ENCODE data around the gene NUCB1.
"Not testable (repeated sequence)": the region's sequence is repeated elsewhere in the genome, so short reads cannot be mapped to it uniquely, and the experiment has no call there.

NUCB1 gene

DNA sequence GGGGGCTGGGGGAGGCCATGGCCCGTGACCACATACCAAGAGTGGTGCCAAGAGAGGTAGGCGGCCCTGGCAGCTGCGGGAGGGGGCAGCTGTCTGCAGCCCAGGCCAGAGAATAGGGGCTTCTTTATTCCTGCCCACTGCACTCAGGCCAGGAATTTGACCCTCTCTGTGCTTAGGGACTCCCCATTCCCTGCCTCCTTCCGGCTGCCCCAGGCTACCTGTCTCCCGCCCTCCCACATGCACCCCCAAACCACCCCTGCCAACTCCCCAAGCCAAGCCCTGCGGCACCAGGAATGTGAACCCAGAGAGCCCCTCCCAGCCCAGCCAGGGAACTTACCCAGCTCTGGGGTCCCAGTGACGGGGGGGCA lies 32.4 kb upstream of the NUCB1 start:
- H3K9me3 ChIP-seq (ENCODE audit: insufficient read depth, low read depth, low read length) = no peaks in the 10 kb centered on the region
- H3K27ac ChIP-seq (ENCODE audit: low read length) = no peak overlapping the region
- peaks cover 12% of the 10 kb centered on the region for H3K4me1 ChIP-seq (ENCODE audit: insufficient read depth, low read length)
- H3K4me3 ChIP-seq (ENCODE audit: low read length) = peak overlapping the region; percentile 63; the same call in 1 of the 2 replicates
- H3K9ac ChIP-seq (ENCODE audit: low read depth, low read length) = peak overlapping the region; percentile 83; the same call in 1 of the 2 replicates
- no peaks in the 10 kb centered on the region for H3K36me3 ChIP-seq (ENCODE audit: insufficient read depth, low read depth, low read length)
- no peaks in the 10 kb centered on the region for H3K27me3 ChIP-seq (ENCODE audit: insufficient read depth, low read length)

DNA sequence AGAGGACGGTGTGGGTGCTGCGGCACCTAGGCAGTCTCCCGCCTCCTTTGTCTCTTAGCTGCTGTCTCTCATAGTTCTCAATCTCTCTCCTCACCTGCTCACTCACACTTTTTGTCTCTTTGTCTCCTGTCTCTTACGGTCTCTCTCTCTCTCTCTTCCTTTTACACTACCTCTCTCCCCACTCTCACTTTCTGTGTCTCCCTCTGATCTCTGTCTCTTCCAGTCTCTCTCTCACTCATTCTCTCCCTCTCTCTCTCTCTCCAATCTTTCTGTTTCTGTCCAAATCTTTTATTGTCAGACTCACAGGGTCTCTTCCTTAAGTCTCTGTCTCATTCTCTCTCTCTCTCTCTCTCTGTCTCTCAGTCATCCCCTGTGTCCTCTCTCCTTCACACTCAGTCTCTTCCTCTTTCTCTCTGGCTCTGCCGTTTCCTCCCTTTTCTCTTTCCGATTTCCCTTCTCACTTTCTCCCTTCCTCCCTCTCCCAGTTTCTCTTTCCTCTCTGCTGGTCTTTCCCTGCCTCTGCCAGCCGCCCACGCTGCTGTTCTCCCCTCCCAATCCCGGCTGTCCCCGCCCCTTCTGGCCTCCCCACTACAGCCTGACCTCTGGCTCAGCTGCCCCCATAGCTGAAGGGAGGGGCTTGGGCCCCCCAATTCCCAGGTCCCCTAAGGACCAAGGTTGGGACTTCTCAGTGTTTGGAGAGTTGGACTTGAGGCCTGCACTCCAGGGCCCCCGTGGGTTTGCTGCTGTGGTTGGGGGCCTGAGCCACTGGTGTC lies 31.8 kb upstream of the NUCB1 start, which contains the start of gene PLEKHA4:
Gene PLEKHA4 (minus strand): TSS at position 504 of the 773 bp plus-strand sequence. CDS start 997 bp downstream, outside the sequence.
- Histone ChIP-seq H3K27ac (ENCODE audit: low read length) (peak within 1 kb of the TSS; percentile 33), H3K9ac (ENCODE audit: low read depth, low read length) (peak within 1 kb of the TSS; percentile 83), H3K9me3 (ENCODE audit: insufficient read depth, low read depth, low read length) (no peaks in the 10 kb centered on the region), H3K36me3 (ENCODE audit: insufficient read depth, low read depth, low read length) (peaks cover 1% of the 10 kb centered on the region; the same call in 1 of the 2 replicates), H3K27me3 (ENCODE audit: insufficient read depth, low read length) (no peaks in the 10 kb centered on the region), H3K4me3 (ENCODE audit: low read length) (peak within 1 kb of the TSS; percentile 63), H3K4me1 (ENCODE audit: insufficient read depth, low read length) (peaks cover 14% of the 10 kb centered on the region)

GRCh38 chr19:48870048-48870447 lies 30.1 kb upstream of the NUCB1 start:
- Histone ChIP-seq H3K4me3 (ENCODE audit: low read length) (no peak overlapping the region), H3K4me1 (ENCODE audit: insufficient read depth, low read length) (peaks cover 18% of the 10 kb centered on the region), H3K27me3 (ENCODE audit: insufficient read depth, low read length) (no peaks in the 10 kb centered on the region), H3K9me3 (ENCODE audit: insufficient read depth, low read depth, low read length) (no peaks in the 10 kb centered on the region), H3K36me3 (ENCODE audit: insufficient read depth, low read depth, low read length) (peaks cover 19% of the 10 kb centered on the region), H3K9ac (ENCODE audit: low read depth, low read length) (no peak overlapping the region), H3K27ac (ENCODE audit: low read length) (no peak overlapping the region)

DNA sequence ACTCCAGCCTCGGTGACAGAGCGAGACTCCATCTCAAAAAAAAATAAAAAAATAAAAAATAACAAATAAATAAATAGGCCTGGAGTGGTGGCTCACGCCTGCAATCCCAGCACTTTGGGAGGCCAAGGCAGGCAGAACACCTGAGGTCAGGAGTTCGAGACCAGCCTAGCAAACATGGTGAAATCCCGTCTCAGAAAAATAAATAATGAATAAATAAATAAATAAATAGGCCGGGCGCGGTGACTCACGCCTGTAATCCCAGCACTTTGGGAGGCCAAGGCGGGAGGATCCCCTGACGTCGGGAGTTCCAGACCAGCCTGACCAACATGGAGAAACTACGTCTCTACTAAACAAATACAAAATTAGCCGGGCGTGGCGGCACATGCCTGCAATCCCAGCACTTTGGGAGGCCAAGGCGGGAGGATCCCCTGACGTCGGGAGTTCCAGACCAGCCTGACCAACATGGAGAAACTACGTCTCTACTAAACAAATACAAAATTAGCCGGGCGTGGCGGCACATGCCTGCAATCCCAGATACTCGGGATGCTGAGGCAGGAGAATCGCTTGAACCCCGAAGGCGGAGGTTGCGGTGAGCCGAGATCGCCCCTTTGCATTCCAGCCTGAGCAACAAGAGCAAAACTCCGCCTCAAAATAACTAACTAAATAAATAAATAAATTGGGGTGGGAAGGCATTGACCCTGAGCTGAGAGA lies 28.5 kb upstream of the NUCB1 start:
- peak overlapping the region; percentile 94; the same call in 1 of the 2 replicates for H3K4me3 ChIP-seq (ENCODE audit: low read length)

DNA sequence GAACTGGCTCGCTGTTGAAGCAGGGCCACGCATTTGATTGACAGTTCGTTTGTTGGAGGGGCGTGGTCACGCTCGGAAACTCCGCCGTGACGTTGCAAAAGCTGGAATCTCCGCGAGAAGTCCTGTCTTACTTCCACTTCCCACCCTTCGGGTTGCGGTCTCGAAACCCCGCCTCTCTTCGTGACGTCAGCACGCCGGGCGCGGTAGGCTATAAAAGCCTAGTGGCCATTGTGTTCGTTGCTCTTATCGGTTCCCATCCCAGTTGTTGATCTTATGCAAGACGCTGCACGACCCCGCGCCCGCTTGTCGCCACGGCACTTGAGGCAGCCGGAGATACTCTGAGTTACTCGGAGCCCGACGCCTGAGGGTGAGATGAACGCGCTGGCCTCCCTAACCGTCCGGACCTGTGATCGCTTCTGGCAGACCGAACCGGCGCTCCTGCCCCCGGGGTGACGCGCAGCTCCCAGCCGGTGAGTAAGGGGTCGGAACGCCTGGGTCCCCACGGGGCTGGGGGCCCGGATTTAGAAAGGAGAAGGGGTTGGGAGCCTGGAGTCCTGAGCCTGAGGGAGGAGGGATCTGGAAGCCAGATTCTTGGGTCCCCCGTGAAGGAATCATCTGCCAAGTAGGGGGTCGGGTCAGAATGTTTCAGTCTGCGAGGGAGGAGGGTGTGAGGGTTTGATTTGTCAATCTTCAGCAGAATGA lies 27.8 kb upstream of the NUCB1 start, which contains the start of gene PPP1R15A:
Gene PPP1R15A (plus strand): TSS at position 240 of the 702 bp plus-strand sequence. CDS start 813 bp downstream, outside the sequence.
- Histone ChIP-seq H3K36me3 (ENCODE audit: insufficient read depth, low read depth, low read length) (peaks cover 35% of the 10 kb centered on the region), H3K27me3 (ENCODE audit: insufficient read depth, low read length) (no peaks in the 10 kb centered on the region), H3K9me3 (ENCODE audit: insufficient read depth, low read depth, low read length) (no peaks in the 10 kb centered on the region), H3K9ac (ENCODE audit: low read depth, low read length) (peak within 1 kb of the TSS; percentile 92), H3K4me1 (ENCODE audit: insufficient read depth, low read length) (peaks cover 18% of the 10 kb centered on the region), H3K4me3 (ENCODE audit: low read length) (peak within 1 kb of the TSS; percentile 94), H3K27ac (ENCODE audit: low read length) (peak within 1 kb of the TSS; percentile 88)

More for the DNA sequence above, 28.5 kb upstream of the NUCB1 start:
- H3K27me3 ChIP-seq (ENCODE audit: insufficient read depth, low read length); H3K9ac ChIP-seq (ENCODE audit: low read depth, low read length); H3K27ac ChIP-seq (ENCODE audit: low read length); H3K9me3 ChIP-seq (ENCODE audit: insufficient read depth, low read depth, low read length): not testable (repeated sequence)
- H3K4me1 ChIP-seq (ENCODE audit: insufficient read depth, low read length) = peaks cover 18% of the 10 kb centered on the region
- H3K36me3 ChIP-seq (ENCODE audit: insufficient read depth, low read depth, low read length) = peaks cover 34% of the 10 kb centered on the region

DNA sequence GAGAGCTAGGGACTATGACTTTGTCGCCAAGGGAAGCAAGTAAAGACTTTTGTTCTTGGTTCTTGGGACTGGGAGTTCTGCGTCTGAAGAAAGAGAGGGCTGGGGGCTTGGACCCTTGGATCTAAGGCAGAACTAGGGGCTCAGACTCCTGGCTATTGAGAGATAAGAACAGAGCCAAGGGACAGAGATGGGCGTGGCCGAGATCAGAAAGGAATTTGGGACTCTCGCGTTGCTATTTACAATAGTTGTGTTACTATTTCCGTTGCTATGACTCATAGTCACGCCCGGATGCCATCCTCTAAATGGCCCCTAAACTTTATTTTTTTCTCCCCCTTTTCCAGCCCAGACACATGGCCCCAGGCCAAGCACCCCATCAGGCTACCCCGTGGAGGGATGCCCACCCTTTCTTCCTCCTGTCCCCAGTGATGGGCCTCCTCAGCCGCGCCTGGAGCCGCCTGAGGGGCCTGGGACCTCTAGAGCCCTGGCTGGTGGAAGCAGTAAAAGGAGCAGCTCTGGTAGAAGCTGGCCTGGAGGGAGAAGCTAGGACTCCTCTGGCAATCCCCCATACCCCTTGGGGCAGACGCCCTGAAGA lies 27.1 kb upstream of the NUCB1 start:
- H3K9me3 ChIP-seq (ENCODE audit: insufficient read depth, low read depth, low read length) = no peaks in the 10 kb centered on the region
- H3K36me3 ChIP-seq (ENCODE audit: insufficient read depth, low read depth, low read length) = peaks cover 35% of the 10 kb centered on the region
- peak overlapping the region; percentile 88 for H3K27ac ChIP-seq (ENCODE audit: low read length)
- H3K9ac ChIP-seq (ENCODE audit: low read depth, low read length) = peak overlapping the region; percentile 92
- peak overlapping the region; percentile 94 for H3K4me3 ChIP-seq (ENCODE audit: low read length)
- H3K4me1 ChIP-seq (ENCODE audit: insufficient read depth, low read length) = peaks cover 14% of the 10 kb centered on the region
- H3K27me3 ChIP-seq (ENCODE audit: insufficient read depth, low read length) = no peaks in the 10 kb centered on the region

DNA sequence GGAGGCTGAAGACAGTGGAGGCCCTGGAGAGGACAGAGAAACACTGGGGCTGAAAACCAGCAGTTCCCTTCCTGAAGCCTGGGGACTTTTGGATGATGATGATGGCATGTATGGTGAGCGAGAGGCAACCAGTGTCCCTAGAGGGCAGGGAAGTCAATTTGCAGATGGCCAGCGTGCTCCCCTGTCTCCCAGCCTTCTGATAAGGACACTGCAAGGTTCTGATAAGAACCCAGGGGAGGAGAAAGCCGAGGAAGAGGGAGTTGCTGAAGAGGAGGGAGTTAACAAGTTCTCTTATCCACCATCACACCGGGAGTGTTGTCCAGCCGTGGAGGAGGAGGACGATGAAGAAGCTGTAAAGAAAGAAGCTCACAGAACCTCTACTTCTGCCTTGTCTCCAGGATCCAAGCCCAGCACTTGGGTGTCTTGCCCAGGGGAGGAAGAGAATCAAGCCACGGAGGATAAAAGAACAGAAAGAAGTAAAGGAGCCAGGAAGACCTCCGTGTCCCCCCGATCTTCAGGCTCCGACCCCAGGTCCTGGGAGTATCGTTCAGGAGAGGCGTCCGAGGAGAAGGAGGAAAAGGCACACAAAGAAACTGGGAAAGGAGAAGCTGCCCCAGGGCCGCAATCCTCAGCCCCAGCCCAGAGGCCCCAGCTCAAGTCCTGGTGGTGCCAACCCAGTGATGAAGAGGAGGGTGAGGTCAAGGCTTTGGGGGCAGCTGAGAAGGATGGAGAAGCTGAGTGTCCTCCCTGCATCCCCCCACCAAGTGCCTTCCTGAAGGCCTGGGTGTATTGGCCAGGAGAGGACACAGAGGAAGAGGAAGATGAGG lies 26.4 kb upstream of the NUCB1 start:
- Histone ChIP-seq H3K27ac (ENCODE audit: low read length) (no peak overlapping the region), H3K4me1 (ENCODE audit: insufficient read depth, low read length) (peaks cover 8% of the 10 kb centered on the region), H3K9ac (ENCODE audit: low read depth, low read length) (peak overlapping the region; percentile 92; the same call in 1 of the 2 replicates), H3K36me3 (ENCODE audit: insufficient read depth, low read depth, low read length) (peaks cover 35% of the 10 kb centered on the region), H3K4me3 (ENCODE audit: low read length) (peak overlapping the region; percentile 94), H3K27me3 (ENCODE audit: insufficient read depth, low read length) (no peaks in the 10 kb centered on the region), H3K9me3 (ENCODE audit: insufficient read depth, low read depth, low read length) (no peaks in the 10 kb centered on the region)

- no peaks in the 10 kb centered on the region for H3K27me3 ChIP-seq (ENCODE audit: insufficient read depth, low read length)
- no peak overlapping the region for H3K27ac ChIP-seq (ENCODE audit: low read length)
- peak overlapping the region; percentile 92; the same call in 1 of the 2 replicates for H3K9ac ChIP-seq (ENCODE audit: low read depth, low read length)
- H3K9me3 ChIP-seq (ENCODE audit: insufficient read depth, low read depth, low read length) = no peaks in the 10 kb centered on the region
- peaks cover 5% of the 10 kb centered on the region for H3K4me1 ChIP-seq (ENCODE audit: insufficient read depth, low read length)
- H3K4me3 ChIP-seq (ENCODE audit: low read length) = no peak overlapping the region
- H3K36me3 ChIP-seq (ENCODE audit: insufficient read depth, low read depth, low read length) = peaks cover 35% of the 10 kb centered on the region
Measured at GRCh38 chr19:48874303-48875135, 25.6 kb upstream of the NUCB1 start.

GRCh38 chr19:48876043-48876981 lies 23.8 kb upstream of the NUCB1 start:
- H3K9me3 ChIP-seq (ENCODE audit: insufficient read depth, low read depth, low read length); H3K4me1 ChIP-seq (ENCODE audit: insufficient read depth, low read length); H3K9ac ChIP-seq (ENCODE audit: low read depth, low read length); H3K4me3 ChIP-seq (ENCODE audit: low read length); H3K27me3 ChIP-seq (ENCODE audit: insufficient read depth, low read length); H3K27ac ChIP-seq (ENCODE audit: low read length): not testable (repeated sequence)
- H3K36me3 ChIP-seq (ENCODE audit: insufficient read depth, low read depth, low read length) = peaks cover 35% of the 10 kb centered on the region

Data from iPS-20b (cell line).